ENCODE data around the gene MAPRE2. TPM values are rescaled to one million over a fixed set of nuclear protein-coding genes. Genes with fewer than 3 reads are reported as not detected.

Gene MAPRE2
- polyA plus RNA-seq, 1 donor from 2014 or later = 58.9 TPM

GRCh38 chr18:35122586-35123224, 81.5 kb downstream of the MAPRE2 start:
- TF ChIP-seq MXI1 (conservative IDR thresholded peaks at IDR 0.05; ENCODE audit: poor library complexity, severe bottlenecking) (no peak), CTCF (IDR thresholded peaks at IDR 0.05; ENCODE audit: poor library complexity, severe bottlenecking) (peak; percentile 10), REST (IDR thresholded peaks at IDR 0.05; ENCODE audit: borderline replicate concordance) (no peak)

GRCh38 chr18:35123811-35124210, 82.6 kb downstream of the MAPRE2 start:
- peaks cover 11% of the 10 kb centered on the region for H3K36me3 ChIP-seq (ENCODE audit: insufficient read depth, low read length)

More at GRCh38 chr18:35122586-35123224, 81.5 kb downstream of the MAPRE2 start:
- no peaks in the 10 kb centered on the region for H3K9me2 ChIP-seq (ENCODE audit: insufficient read depth, low read length)
- H3F3A ChIP-seq (ENCODE audit: insufficient read depth, low read length, poor library complexity, severe bottlenecking) = no peaks in the 10 kb centered on the region
- H3K36me3 ChIP-seq (ENCODE audit: insufficient read depth, low read length) = peaks cover 8% of the 10 kb centered on the region
- H3K27me3 ChIP-seq (ENCODE audit: insufficient read depth, low read depth, low read length) = no peaks in the 10 kb centered on the region
- H3K27ac ChIP-seq (ENCODE audit: low read length) = no peak overlapping the region
- H3K9ac ChIP-seq (ENCODE audit: low read length) = no peak overlapping the region
- no peak overlapping the region for H3K4me2 ChIP-seq (ENCODE audit: low read length)
- no peaks in the 10 kb centered on the region for H3K9me3 ChIP-seq (ENCODE audit: low read length)
- no peaks in the 10 kb centered on the region for H4K20me1 ChIP-seq (ENCODE audit: insufficient read depth)
- H3K4me3 ChIP-seq (ENCODE audit: low read length) = no peak overlapping the region
- peaks cover 14% of the 10 kb centered on the region for H3K79me2 ChIP-seq (replicated peaks; ENCODE audit: insufficient read depth, low read length)
- H2AFZ ChIP-seq (ENCODE audit: low read depth, low read length) = no peak overlapping the region

More at GRCh38 chr18:35123811-35124210, 82.6 kb downstream of the MAPRE2 start:
- no peak overlapping the region for H3K9ac ChIP-seq (ENCODE audit: low read length)
- H4K20me1 ChIP-seq (ENCODE audit: insufficient read depth) = no peaks in the 10 kb centered on the region
- no peaks in the 10 kb centered on the region for H3K9me3 ChIP-seq (ENCODE audit: low read length)
- H3K79me2 ChIP-seq (replicated peaks; ENCODE audit: insufficient read depth, low read length) = peaks cover 14% of the 10 kb centered on the region
- H3F3A ChIP-seq (ENCODE audit: insufficient read depth, low read length, poor library complexity, severe bottlenecking) = no peaks in the 10 kb centered on the region
- H3K4me3 ChIP-seq (ENCODE audit: low read length) = no peak overlapping the region
- TF ChIP-seq REST (IDR thresholded peaks at IDR 0.05; ENCODE audit: borderline replicate concordance) (no peak), EZH2 (IDR thresholded peaks at IDR 0.05; ENCODE audit: borderline replicate concordance, insufficient read depth, low read length, poor library complexity, severe bottlenecking) (no peak), EP300 (conservative IDR thresholded peaks at IDR 0.05; ENCODE audit: poor library complexity, severe bottlenecking) (no peak), SMC3 (conservative IDR thresholded peaks at IDR 0.05; ENCODE audit: poor library complexity) (no peak), POLR2AphosphoS5 (IDR thresholded peaks at IDR 0.05) (no peak), TAF1 (IDR thresholded peaks at IDR 0.05; ENCODE audit: low read depth) (no peak)
- no peak overlapping the region for H3K27ac ChIP-seq (ENCODE audit: low read length)
- H3K9me2 ChIP-seq (ENCODE audit: insufficient read depth, low read length) = no peaks in the 10 kb centered on the region
- H3K4me2 ChIP-seq (ENCODE audit: low read length) = no peak overlapping the region
- no peaks in the 10 kb centered on the region for H3K27me3 ChIP-seq (ENCODE audit: insufficient read depth, low read depth, low read length)
- no peak overlapping the region for H2AFZ ChIP-seq (ENCODE audit: low read depth, low read length)
